PC-3 (cell line): ENCODE results near the gene RERE.

ENCODE experiments used
- CTCF ChIP-seq: fragments of 300-600 bp; sonication (generic); conservative IDR thresholded peaks from 2 replicates; pipeline ENCODE4 v1.5.1; 2017; ENCODE audit warnings: antibody characterized with exemption, low read depth, mild to moderate bottlenecking, low read length
- EZH2phosphoT487 ChIP-seq: fragments of 300-600 bp; sonication (generic); IDR thresholded peaks from 2 replicates; pipeline ENCODE4 v1.6.1; 2018; ENCODE audit warnings: mild to moderate bottlenecking, antibody characterized with exemption, low read length, borderline replicate concordance

DNA sequence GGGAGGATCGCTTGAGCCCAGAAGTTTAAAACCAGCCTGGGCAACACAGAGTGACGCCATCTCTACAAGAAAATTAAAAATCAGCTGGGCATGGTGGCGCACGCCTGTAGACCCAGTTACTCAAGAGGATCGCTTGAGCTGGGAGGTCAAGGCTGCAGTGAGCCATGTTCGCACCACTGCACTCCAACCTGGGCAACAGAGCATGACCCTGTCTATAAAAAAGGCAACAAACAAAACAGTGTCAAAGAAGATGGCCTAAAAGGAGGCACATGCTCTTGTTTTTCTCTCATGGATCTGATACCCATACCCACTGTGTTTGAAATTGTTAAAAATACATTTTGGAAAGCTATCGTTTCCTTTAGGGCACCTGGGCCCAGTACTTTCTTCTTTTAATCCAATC lies 307.9 kb downstream of the RERE start:
- TF ChIP-seq CTCF (no peak), EZH2phosphoT487 (no peak)
